NB4 (cell line): ENCODE results near the gene MELTF.

ENCODE experiments used
- CTCF ChIP-seq: IDR thresholded peaks from one replicate; pipeline ENCODE4 v1.5.1; 2012; ENCODE audit warnings: low read depth, low read length
- POLR2A ChIP-seq: IDR thresholded peaks from 2 replicates; pipeline ENCODE4 v1.6.1; 2011; ENCODE audit warnings: mild to moderate bottlenecking; ENCODE audit not compliant: insufficient read length; ENCODE audit errors: extremely low read depth
- TF ChIP-seq, protein P1 (sequence below): IDR thresholded peaks from 2 replicates; pipeline ENCODE4 v1.6.1; 2011; ENCODE audit warnings: low read depth, low read length

DNA sequence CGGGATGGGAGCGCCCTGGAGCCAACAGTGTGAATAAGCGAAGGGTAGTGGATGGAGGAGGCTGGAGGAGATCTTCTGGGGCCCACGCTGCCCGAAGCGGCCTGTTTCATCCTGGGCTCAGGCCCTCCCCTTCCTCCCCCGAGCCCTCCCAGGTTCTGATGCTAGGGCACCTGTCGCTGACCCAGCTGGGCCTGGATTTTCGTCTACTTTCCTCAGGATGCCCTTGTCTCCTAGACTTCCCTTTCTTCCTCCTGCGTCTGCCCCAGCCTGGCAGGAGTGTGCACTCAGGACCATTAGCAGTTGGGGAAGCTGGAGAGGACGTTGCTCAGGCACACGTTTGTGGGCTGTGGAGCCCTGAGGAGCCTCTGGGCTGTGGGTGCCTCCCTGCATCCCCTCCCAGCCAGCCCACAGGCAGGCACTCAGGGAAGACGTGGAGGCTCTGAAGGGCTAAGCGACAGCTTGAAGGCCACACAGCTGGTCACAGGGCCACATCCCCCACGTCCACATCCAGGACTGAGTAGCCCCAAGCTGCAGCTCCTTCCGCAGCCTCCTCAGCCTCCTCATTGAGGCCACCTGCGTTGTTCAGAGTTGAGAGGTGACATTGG is 37.1 kb downstream of the MELTF start:
- TF ChIP-seq CTCF (no peak), POLR2A (no peak)
- TF ChIP-seq, protein P1, sequence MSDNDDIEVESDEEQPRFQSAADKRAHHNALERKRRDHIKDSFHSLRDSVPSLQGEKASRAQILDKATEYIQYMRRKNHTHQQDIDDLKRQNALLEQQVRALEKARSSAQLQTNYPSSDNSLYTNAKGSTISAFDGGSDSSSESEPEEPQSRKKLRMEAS = no peak
